ENCODE results near the gene VAMP7. TPM values are rescaled to one million over a fixed set of nuclear protein-coding genes. Genes with fewer than 3 reads are reported as not detected.

The VAMP7 gene
- 10 to 100 TPM; 32.8 to 34.9 TPM for total RNA-seq

GRCh38 chrX:155881158-155881993 is at the start of gene VAMP7:
Gene VAMP7, plus strand, starts transcription at chrX:155881345. Its CDS starts 8,122 bp downstream, at chrX:155889467.

Other genes starting within 250 kb of the VAMP7 start
- gene IL9R, start 116.4 kb downstream of the VAMP7 start, total RNA-seq, result 10 to 100 TPM; 20.4 to 21.9 TPM

Measured in activated naive CD4-positive, alpha-beta T cell treated with anti-CD3 and anti-CD28 coated beads, Interleukin-2, amount 10 ng/mL, durations not matched to agents 5 hours and 36 hours (primary cell).